Left ventricle myocardium inferior (tissue), 1 donor: ENCODE data around the gene CCDC60. TPM values are rescaled to one million over a fixed set of nuclear protein-coding genes. Genes with fewer than 3 reads are reported as not detected.

ENCODE experiments used
- DNase-seq: peaks from one replicate; pipeline ENCODE4 v3.0.0-alpha.2; 2020
- H3K27ac ChIP-seq: fragments of 200-600 bp; replicated peaks from 2 replicates; pipeline ENCODE4 v1.8.0; 2021
- H3K27me3 ChIP-seq: fragments of 200-600 bp; 2 replicates; pipeline ENCODE4 v1.8.0; 2021; ENCODE audit warnings: low read depth
- H3K36me3 ChIP-seq: fragments of 200-600 bp; 2 replicates; pipeline ENCODE4 v1.8.0; 2021
- H3K4me1 ChIP-seq: fragments of 200-600 bp; 2 replicates; pipeline ENCODE4 v1.8.0; 2021
- H3K4me3 ChIP-seq: fragments of 200-600 bp; 2 replicates; pipeline ENCODE4 v1.8.0; 2021; ENCODE audit warnings: mild to moderate bottlenecking, moderate library complexity
- H3K9me3 ChIP-seq: fragments of 200-600 bp; replicated peaks from 2 replicates; pipeline ENCODE4 v1.8.0; 2021
- CTCF ChIP-seq: fragments of 200-600 bp; IDR thresholded peaks from 2 replicates; pipeline ENCODE4 v1.8.0; 2021; ENCODE audit warnings: antibody characterized with exemption, mild to moderate bottlenecking, borderline replicate concordance
- intact Hi-C: fragments of 100-400 bp; cut with micrococcal nuclease; formaldehyde crosslinking; loops from one replicate; pipeline ENCODE4 v1.11.0; 2022
- total RNA-seq: library from RNA; stranded (reverse); fragmentation: NEBNext Ultra II Directional; extraction: Animal tissue kit (Norgen Biotek cat#: 25700); gene quantifications from one replicate; pipeline ENCODE4 v1.2.1, GENCODE V29; 2021
- donor health status: DM: no; HTN: yes; CAD: no; lungs with severe emphysema.

Gene CCDC60
- total RNA-seq, 1 donor from 2014 or later: not detected

GRCh38 chr12:119448611-119449131 lies 114.1 kb downstream of the CCDC60 start:
- no peaks in the 10 kb centered on the region for H3K9me3 ChIP-seq
- intact Hi-C loops: loop anchor here (10.0 kb wide), 1 partner anchor 96 kb away; no protein-coding TSS in a partner anchor
- no peak for TF ChIP-seq CTCF

GRCh38 chr12:119450771-119451170 lies 116.2 kb downstream of the CCDC60 start:
- intact Hi-C loops: no loop called here
- Histone ChIP-seq H3K9me3 (no peaks in the 10 kb centered on the region), H3K4me1 (no peaks in the 10 kb centered on the region), H3K27ac (no peak overlapping the region), H3K4me3 (no peak overlapping the region), H3K27me3 (peaks cover 31% of the 10 kb centered on the region), H3K36me3 (no peaks in the 10 kb centered on the region)
- DNase-seq: no peak
- TF ChIP-seq CTCF: no peak

More at GRCh38 chr12:119448611-119449131, 114.1 kb downstream of the CCDC60 start:
- Histone ChIP-seq H3K36me3 (no peaks in the 10 kb centered on the region), H3K4me3 (no peak overlapping the region), H3K27ac (no peak overlapping the region), H3K4me1 (no peaks in the 10 kb centered on the region), H3K27me3 (peaks cover 33% of the 10 kb centered on the region)
- no peak for DNase-seq

DNA sequence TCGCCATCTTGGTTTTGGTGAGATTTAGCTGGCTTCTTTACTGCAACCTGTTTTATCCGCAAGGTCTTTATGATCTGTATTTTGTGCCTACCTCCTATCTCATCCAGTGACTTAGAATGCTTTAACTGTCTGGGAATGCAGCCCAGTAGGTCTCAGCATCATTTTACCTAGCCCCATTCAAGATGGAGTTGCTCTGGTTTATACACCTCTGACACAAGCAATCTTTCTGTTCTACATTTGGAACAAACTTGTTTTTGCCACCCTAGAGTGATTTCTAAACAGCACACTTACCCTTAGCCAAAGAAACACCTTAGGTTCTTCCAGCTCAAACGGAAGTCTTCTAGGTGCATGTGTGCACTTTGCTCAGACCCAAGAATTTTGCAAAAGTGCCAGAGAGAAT lies 122.3 kb downstream of the CCDC60 start:
- DNase-seq: no peak
- TF ChIP-seq CTCF: no peak
- Histone ChIP-seq H3K36me3 (no peaks in the 10 kb centered on the region), H3K27me3 (peaks cover 9% of the 10 kb centered on the region), H3K27ac (no peak overlapping the region), H3K9me3 (peaks cover 13% of the 10 kb centered on the region), H3K4me3 (no peak overlapping the region), H3K4me1 (peaks cover under 1% of the 10 kb centered on the region)
- intact Hi-C loops: no loop called here

GRCh38 chr12:119457271-119457670 lies 122.7 kb downstream of the CCDC60 start:
- Histone ChIP-seq H3K4me1 (peaks cover 4% of the 10 kb centered on the region), H3K36me3 (no peaks in the 10 kb centered on the region), H3K4me3 (no peak overlapping the region), H3K9me3 (peaks cover 13% of the 10 kb centered on the region), H3K27me3 (peaks cover 9% of the 10 kb centered on the region), H3K27ac (no peak overlapping the region)
- no peak for DNase-seq
- TF ChIP-seq CTCF: no peak
- intact Hi-C loops: no loop called here

DNA sequence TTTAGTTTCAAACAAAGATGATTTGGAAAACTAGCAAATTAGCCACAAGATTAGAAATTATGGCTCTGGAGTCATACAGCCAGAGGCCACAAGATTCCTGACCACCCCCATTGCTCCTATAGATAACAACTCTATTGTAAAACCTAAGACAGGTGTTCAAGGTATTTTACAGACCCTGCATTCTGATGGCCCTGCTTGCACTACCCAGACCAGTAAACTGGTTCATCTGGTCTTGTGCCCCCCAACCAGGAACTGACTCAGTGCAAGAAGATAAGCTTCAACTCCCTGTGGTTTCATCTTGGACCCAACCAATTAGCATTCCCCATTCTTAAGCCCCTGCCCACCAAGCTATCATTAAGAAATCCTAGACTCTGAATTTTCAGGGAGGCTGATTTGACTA lies 125.0 kb downstream of the CCDC60 start:
- Histone ChIP-seq H3K4me3 (no peak overlapping the region), H3K9me3 (peaks cover 13% of the 10 kb centered on the region), H3K36me3 (no peaks in the 10 kb centered on the region), H3K4me1 (peaks cover 4% of the 10 kb centered on the region), H3K27me3 (peaks cover 6% of the 10 kb centered on the region), H3K27ac (no peak overlapping the region)
- no peak for DNase-seq
- TF ChIP-seq CTCF: no peak
- intact Hi-C loops: no loop called here
